Adrenal gland (tissue), 5 donors: ENCODE results near the gene AMBRA1.

Source experiments
- POLR2A ChIP-seq, 2 donors: fragments of 450-650 bp; IDR thresholded peaks; one replicate each; pipeline ENCODE4 v1.6.1; 2017; ENCODE audit warnings: antibody characterized with exemption in 2 of 2, mild to moderate bottlenecking in 2 of 2, moderate library complexity in 1 of 2
- TF ChIP-seq, protein P1 (sequence below), 6 experiments: fragments of 450-650 bp in 4 of 6; fragments of 200-600 bp in 2 of 6; sonication (generic) in 1 of 6; IDR thresholded peaks; 1 replicate in 5 of 6; 2 replicates in 1 of 6; pipeline versions ENCODE4 v1.5.1 to v1.8.0; 2016 to 2021; ENCODE audit warnings: antibody characterized with exemption in 6 of 6, mild to moderate bottlenecking in 2 of 6, moderate library complexity in 1 of 6
- donor health status: DM: no; HTN: no; CAD: no.

DNA sequence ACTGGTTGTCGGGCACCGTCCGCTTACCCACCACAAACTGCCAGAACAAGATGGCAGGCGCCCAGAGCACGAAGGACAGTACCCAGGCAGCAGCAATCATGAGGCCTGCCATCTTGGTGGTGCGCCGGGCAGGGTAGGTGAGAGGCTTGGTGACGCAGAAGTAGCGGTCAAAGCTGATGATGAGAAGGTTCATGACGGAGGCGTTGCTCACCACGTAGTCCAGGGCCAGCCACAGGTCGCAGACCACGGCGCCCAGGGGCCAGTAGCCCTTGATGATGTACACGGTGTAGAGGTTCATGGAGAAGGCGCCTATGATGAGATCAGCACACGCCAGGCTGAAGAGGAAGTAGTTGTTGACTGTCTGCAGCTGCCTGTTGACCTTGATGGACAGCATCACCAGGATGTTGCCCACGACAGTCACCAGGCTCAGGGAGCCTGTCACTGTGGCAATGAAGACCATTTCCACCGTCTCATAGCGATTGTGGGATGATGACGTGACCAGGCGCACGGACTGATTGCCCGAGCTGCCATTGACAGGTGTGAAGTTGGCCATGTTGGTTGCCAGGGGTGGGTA lies 207.7 kb downstream of the AMBRA1 start:
- TF ChIP-seq, protein P1, sequence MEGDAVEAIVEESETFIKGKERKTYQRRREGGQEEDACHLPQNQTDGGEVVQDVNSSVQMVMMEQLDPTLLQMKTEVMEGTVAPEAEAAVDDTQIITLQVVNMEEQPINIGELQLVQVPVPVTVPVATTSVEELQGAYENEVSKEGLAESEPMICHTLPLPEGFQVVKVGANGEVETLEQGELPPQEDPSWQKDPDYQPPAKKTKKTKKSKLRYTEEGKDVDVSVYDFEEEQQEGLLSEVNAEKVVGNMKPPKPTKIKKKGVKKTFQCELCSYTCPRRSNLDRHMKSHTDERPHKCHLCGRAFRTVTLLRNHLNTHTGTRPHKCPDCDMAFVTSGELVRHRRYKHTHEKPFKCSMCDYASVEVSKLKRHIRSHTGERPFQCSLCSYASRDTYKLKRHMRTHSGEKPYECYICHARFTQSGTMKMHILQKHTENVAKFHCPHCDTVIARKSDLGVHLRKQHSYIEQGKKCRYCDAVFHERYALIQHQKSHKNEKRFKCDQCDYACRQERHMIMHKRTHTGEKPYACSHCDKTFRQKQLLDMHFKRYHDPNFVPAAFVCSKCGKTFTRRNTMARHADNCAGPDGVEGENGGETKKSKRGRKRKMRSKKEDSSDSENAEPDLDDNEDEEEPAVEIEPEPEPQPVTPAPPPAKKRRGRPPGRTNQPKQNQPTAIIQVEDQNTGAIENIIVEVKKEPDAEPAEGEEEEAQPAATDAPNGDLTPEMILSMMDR (IDR thresholded peaks at IDR 0.05): no peak
- no peak for TF ChIP-seq POLR2A (IDR thresholded peaks at IDR 0.05)
